Activated CD8-positive, alpha-beta memory T cell treated with anti-CD3 and anti-CD28 coated beads, Interleukin-2, amount 10 ng/mL, durations not matched to agents 7 days and 5 days (primary cell): ENCODE data around the gene KRTAP1-5. TPM values are rescaled to one million over a fixed set of nuclear protein-coding genes. Genes with fewer than 3 reads are reported as not detected.
"Not testable (repeated sequence)": the region's sequence is repeated elsewhere in the genome, so short reads cannot be mapped to it uniquely, and the experiment has no call there.

ENCODE experiments used
- ATAC-seq: fragments of 150-1000 bp; cut with Tn5 transposase; one replicate; pipeline ENCODE4 v1.10.0; 2021; ENCODE audit warnings: moderate library complexity
- CTCF ChIA-PET: fragments of 350-600 bp; sonication (Branson Sonifier 250); formaldehyde crosslinking; loops from one replicate; lab custom pipeline; 2021; ENCODE audit warnings: antibody characterized with exemption; lab: Charles Lee
- DNase-seq: peaks from one replicate; pipeline ENCODE4 v3.0.0-alpha.2; 2020
- H3K27ac Mint-ChIP-seq: one replicate; pipeline ENCODE4 v1.8.0; 2021; ENCODE audit warnings: mild to moderate bottlenecking, mixed read lengths
- H3K27me3 Mint-ChIP-seq: one replicate; pipeline ENCODE4 v1.8.0; 2021; ENCODE audit warnings: mixed read lengths
- H3K36me3 Mint-ChIP-seq: one replicate; pipeline ENCODE4 v1.8.0; 2021; ENCODE audit warnings: mild to moderate bottlenecking, mixed read lengths
- H3K4me1 Mint-ChIP-seq: one replicate; pipeline ENCODE4 v1.8.0; 2021; ENCODE audit warnings: mixed read lengths
- H3K4me3 Mint-ChIP-seq: one replicate; pipeline ENCODE4 v1.8.0; 2021; ENCODE audit warnings: mild to moderate bottlenecking, moderate library complexity, mixed read lengths
- H3K9me3 Mint-ChIP-seq: one replicate; pipeline ENCODE4 v1.8.0; 2022; ENCODE audit warnings: low read depth, mixed read lengths
- total RNA-seq, 2 experiments: library from RNA; stranded (reverse); gene quantifications; one replicate each; pipeline ENCODE4 v1.2.3, GENCODE V29; 2021

The KRTAP1-5 gene
- total RNA-seq, 2 experiments from 2014 or later, result not detected

- Mint-ChIP-seq H3K27ac (no peak overlapping the region), H3K27me3 (peaks cover 19% of the 10 kb centered on the region), H3K36me3 (no peaks in the 10 kb centered on the region), H3K4me1 (no peaks in the 10 kb centered on the region), H3K9me3 (no peaks in the 10 kb centered on the region), H3K4me3 (no peak overlapping the region)
- DNase-seq (no peak), ATAC-seq (no peak)
- CTCF ChIA-PET, result no interaction called here
Observed at GRCh38 chr17:41009301-41009760, 17.7 kb downstream of the KRTAP1-5 start.

DNA sequence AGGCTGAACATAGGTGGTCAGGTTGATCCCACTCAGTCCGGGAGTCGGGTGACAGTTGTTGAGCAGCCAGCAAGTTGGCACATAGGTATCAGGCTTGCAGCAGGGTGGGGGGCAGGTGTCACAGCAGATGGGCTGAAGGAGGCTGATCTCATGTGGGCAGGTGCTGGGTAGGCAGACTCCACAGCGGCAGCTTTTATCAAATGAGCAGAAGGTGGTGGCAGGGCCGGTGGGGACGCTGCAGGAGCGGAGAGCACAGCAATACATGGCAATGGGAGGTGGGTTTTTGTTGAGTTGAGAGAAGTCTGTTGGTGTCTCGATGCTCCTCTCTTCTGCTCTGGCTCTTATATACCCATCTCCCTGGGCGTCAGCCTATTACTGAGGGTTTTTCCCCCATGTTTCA, 18.2 kb downstream of the KRTAP1-5 start, which contains the start of gene KRTAP3-1:
Gene KRTAP3-1, minus strand, starts transcription at position 318 of the 400 bp plus-strand sequence. Its CDS starts 54 bp downstream, at position 264.
- H3K4me1 Mint-ChIP-seq, result no peaks in the 10 kb centered on the region
- no peak within 1 kb of the TSS for H3K4me3 Mint-ChIP-seq
- ATAC-seq, result no peak
- H3K27me3 Mint-ChIP-seq, result peaks cover 24% of the 10 kb centered on the region
- no peaks in the 10 kb centered on the region for H3K36me3 Mint-ChIP-seq
- no peaks in the 10 kb centered on the region for H3K9me3 Mint-ChIP-seq
- H3K27ac Mint-ChIP-seq, result no peak within 1 kb of the TSS
- no peak for DNase-seq
- CTCF ChIA-PET, result no interaction called here

GRCh38 chr17:41004397-41004796, 22.6 kb downstream of the KRTAP1-5 start:
- no peaks in the 10 kb centered on the region for H3K36me3 Mint-ChIP-seq
- DNase-seq (no peak), ATAC-seq (no peak)
- CTCF ChIA-PET, result no interaction called here
- H3K27me3 Mint-ChIP-seq, result peaks cover 30% of the 10 kb centered on the region
- no peak overlapping the region for H3K27ac Mint-ChIP-seq
- no peaks in the 10 kb centered on the region for H3K4me1 Mint-ChIP-seq
- H3K9me3 Mint-ChIP-seq, result no peaks in the 10 kb centered on the region
- H3K4me3 Mint-ChIP-seq, result no peak overlapping the region

- CTCF ChIA-PET, result no interaction called here
- Mint-ChIP-seq H3K9me3 (no peaks in the 10 kb centered on the region), H3K27ac (no peak overlapping the region), H3K27me3 (peaks cover 31% of the 10 kb centered on the region), H3K4me1 (no peaks in the 10 kb centered on the region), H3K36me3 (no peaks in the 10 kb centered on the region), H3K4me3 (no peak overlapping the region)
- no peak for ATAC-seq
- DNase-seq, result no peak
Observed at GRCh38 chr17:41003926-41004325, 23.1 kb downstream of the KRTAP1-5 start.

GRCh38 chr17:41002814-41003213, 24.2 kb downstream of the KRTAP1-5 start:
- ATAC-seq, result no peak
- peaks cover 32% of the 10 kb centered on the region for H3K27me3 Mint-ChIP-seq

GRCh38 chr17:41001795-41002194, 25.2 kb downstream of the KRTAP1-5 start:
- no peak for ATAC-seq
- Mint-ChIP-seq H3K36me3 (no peaks in the 10 kb centered on the region), H3K4me1 (no peaks in the 10 kb centered on the region), H3K4me3 (no peak overlapping the region), H3K9me3 (no peaks in the 10 kb centered on the region), H3K27ac (no peak overlapping the region), H3K27me3 (peaks cover 41% of the 10 kb centered on the region)
- CTCF ChIA-PET, result interaction anchor here (0.6 to 1.2 kb wide), 2 partner anchors 12 to 438 kb away, joined by 3 read pairs; no protein-coding TSS in a partner anchor
- no peak for DNase-seq

More at GRCh38 chr17:41002814-41003213, 24.2 kb downstream of the KRTAP1-5 start:
- CTCF ChIA-PET, result no interaction called here
- no peaks in the 10 kb centered on the region for H3K4me1 Mint-ChIP-seq
- no peaks in the 10 kb centered on the region for H3K9me3 Mint-ChIP-seq
- DNase-seq, result no peak
- no peak overlapping the region for H3K27ac Mint-ChIP-seq
- H3K36me3 Mint-ChIP-seq, result no peaks in the 10 kb centered on the region
- no peak overlapping the region for H3K4me3 Mint-ChIP-seq

GRCh38 chr17:40999563-40999962, 27.4 kb downstream of the KRTAP1-5 start, which contains the start of gene KRTAP3-2:
TSS of gene KRTAP3-2 (minus strand) at chr17:40999906. CDS start at chr17:40999853, 53 bp downstream.
- ATAC-seq, CTCF ChIA-PET, H3K4me3 Mint-ChIP-seq, H3K9me3 Mint-ChIP-seq, H3K4me1 Mint-ChIP-seq, H3K27ac Mint-ChIP-seq, DNase-seq, H3K36me3 Mint-ChIP-seq: not testable (repeated sequence)
- H3K27me3 Mint-ChIP-seq, result peaks cover 48% of the 10 kb centered on the region

DNA sequence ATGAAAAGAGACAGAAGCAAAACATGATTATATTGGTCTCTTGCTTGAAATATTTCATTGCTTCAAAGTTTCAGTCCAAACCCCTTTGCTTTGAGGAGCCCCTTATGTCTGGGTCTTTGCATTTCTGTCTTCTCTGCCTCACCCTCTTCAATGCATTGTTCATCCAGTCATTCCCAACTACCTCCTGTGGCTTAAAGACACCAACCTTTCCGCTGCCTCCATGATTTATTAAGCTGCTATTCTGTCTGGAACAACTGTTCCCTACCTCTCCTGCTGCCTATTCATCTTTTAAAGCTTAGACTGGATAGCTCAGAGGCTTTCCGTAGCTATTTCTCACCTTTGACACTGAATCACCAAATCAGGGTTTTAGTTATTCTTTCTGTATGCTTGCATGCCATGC, 29.6 kb downstream of the KRTAP1-5 start:
- no peaks in the 10 kb centered on the region for H3K9me3 Mint-ChIP-seq
- ATAC-seq, result no peak
- H3K27ac Mint-ChIP-seq, result no peak overlapping the region
- peaks cover 53% of the 10 kb centered on the region for H3K27me3 Mint-ChIP-seq
- no peak overlapping the region for H3K4me3 Mint-ChIP-seq
- no peaks in the 10 kb centered on the region for H3K36me3 Mint-ChIP-seq
- no peak for DNase-seq
- no peaks in the 10 kb centered on the region for H3K4me1 Mint-ChIP-seq
- CTCF ChIA-PET, result no interaction called here

- no peak overlapping the region for H3K4me3 Mint-ChIP-seq
- H3K27ac Mint-ChIP-seq, result no peak overlapping the region
- DNase-seq (no peak), ATAC-seq (no peak)
- CTCF ChIA-PET, result no interaction called here
- no peaks in the 10 kb centered on the region for H3K4me1 Mint-ChIP-seq
- peaks cover 57% of the 10 kb centered on the region for H3K27me3 Mint-ChIP-seq
- no peaks in the 10 kb centered on the region for H3K9me3 Mint-ChIP-seq
- H3K36me3 Mint-ChIP-seq, result no peaks in the 10 kb centered on the region
Observed at GRCh38 chr17:40996829-40997228, 30.2 kb downstream of the KRTAP1-5 start.

DNA sequence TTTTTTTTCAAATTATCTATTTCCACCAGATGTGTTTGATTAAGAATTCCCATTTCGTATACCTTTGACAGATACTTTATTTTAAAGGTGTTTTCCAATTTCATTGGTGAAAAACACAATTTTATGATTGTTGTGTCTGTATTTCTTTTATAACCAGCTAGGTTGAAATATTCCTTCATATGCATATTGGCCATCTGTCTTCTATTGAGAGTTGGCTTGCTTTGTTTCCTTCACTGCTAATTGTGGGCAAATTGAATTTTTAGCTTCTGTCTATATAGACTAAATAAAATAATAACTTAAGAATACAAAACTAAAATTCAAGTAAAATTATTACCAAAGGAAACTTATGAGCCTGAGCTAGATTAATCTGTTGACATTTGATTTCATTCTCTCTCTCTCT, 31.9 kb downstream of the KRTAP1-5 start:
- Mint-ChIP-seq H3K9me3 (no peaks in the 10 kb centered on the region), H3K27ac (no peak overlapping the region), H3K4me3 (no peak overlapping the region), H3K27me3 (peaks cover 62% of the 10 kb centered on the region), H3K4me1 (no peaks in the 10 kb centered on the region), H3K36me3 (no peaks in the 10 kb centered on the region)
- ATAC-seq (no peak), DNase-seq (no peak)
- CTCF ChIA-PET, result no interaction called here

DNA sequence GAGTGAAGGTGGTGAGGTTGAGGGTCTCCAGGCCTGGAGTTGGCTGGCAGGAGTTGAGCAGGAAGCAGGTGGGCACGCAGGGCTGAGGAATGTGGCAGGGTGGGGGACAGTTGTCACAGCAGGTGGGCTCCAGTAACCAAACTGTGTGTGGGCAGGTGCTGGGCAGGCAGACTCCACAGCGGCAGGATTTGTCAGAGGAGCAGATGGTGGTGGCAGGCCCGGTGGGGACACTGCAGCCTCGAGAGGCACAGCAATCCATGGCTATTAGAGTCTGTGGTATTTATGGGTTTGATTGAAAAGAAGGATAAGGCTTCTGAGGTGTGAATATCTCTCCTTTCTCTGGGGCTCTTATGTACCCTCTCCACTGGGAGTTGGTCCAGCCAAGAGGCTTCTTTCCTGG, 33.2 kb downstream of the KRTAP1-5 start, which contains the start of gene KRTAP3-3:
Gene KRTAP3-3, minus strand, starts transcription at position 326 of the 400 bp plus-strand sequence. Its CDS starts 67 bp downstream, at position 259.
- Mint-ChIP-seq H3K4me3 (no peak within 1 kb of the TSS), H3K27ac (no peak within 1 kb of the TSS), H3K36me3 (no peaks in the 10 kb centered on the region), H3K27me3 (peaks cover 57% of the 10 kb centered on the region), H3K9me3 (no peaks in the 10 kb centered on the region), H3K4me1 (no peaks in the 10 kb centered on the region)
- CTCF ChIA-PET, result no interaction called here
- DNase-seq (no peak), ATAC-seq (no peak)

GRCh38 chr17:40993084-40993483, 33.9 kb downstream of the KRTAP1-5 start:
- Mint-ChIP-seq H3K4me3 (no peak overlapping the region), H3K27me3 (peaks cover 57% of the 10 kb centered on the region), H3K27ac (no peak overlapping the region), H3K36me3 (no peaks in the 10 kb centered on the region), H3K4me1 (no peaks in the 10 kb centered on the region), H3K9me3 (no peaks in the 10 kb centered on the region)
- CTCF ChIA-PET, result no interaction called here
- ATAC-seq (no peak), DNase-seq (no peak)

- DNase-seq (no peak), ATAC-seq (no peak)
- H3K36me3 Mint-ChIP-seq, result no peaks in the 10 kb centered on the region
- no peak overlapping the region for H3K27ac Mint-ChIP-seq
- no peaks in the 10 kb centered on the region for H3K4me1 Mint-ChIP-seq
- no peak overlapping the region for H3K4me3 Mint-ChIP-seq
- no peaks in the 10 kb centered on the region for H3K9me3 Mint-ChIP-seq
- CTCF ChIA-PET, result no interaction called here
- H3K27me3 Mint-ChIP-seq, result peaks cover 55% of the 10 kb centered on the region
Observed at GRCh38 chr17:40992666-40993065, 34.3 kb downstream of the KRTAP1-5 start.

DNA sequence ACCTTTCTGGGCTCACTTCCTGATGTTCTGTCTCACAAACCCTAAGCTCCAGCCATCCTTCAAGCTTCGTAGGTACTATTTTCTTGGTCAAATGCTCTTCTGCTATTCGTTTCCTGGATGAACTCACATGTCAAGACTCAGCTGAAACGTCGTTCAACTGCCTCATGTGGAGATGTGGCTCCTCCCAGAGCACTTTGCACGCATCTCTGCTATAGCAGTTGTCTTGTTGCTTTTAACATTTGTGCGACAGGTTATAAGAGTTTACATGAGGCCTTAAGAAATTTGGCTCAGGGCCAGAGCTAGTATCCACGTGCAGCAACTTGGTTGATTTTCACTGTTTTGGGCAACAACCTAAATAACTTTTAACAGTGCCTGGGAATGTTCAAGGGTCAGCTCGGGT, 40.1 kb downstream of the KRTAP1-5 start:
- peaks cover 46% of the 10 kb centered on the region for H3K27me3 Mint-ChIP-seq
- CTCF ChIA-PET, result no interaction called here
- H3K4me1 Mint-ChIP-seq, result no peaks in the 10 kb centered on the region
- no peak overlapping the region for H3K27ac Mint-ChIP-seq
- H3K36me3 Mint-ChIP-seq, result no peaks in the 10 kb centered on the region
- no peaks in the 10 kb centered on the region for H3K9me3 Mint-ChIP-seq
- DNase-seq, result no peak
- H3K4me3 Mint-ChIP-seq, result no peak overlapping the region
- ATAC-seq, result no peak
